Hepatocyte (in vitro differentiated cells): ENCODE measurements around the gene CYP4F11. TPM values are rescaled to one million over a fixed set of nuclear protein-coding genes. Genes with fewer than 3 reads are reported as not detected.

Experiments
- DNase-seq: peaks from one replicate; pipeline ENCODE4 v3.0.0-alpha.2; 2016; ENCODE audit warnings: low spot score
- H2AFZ ChIP-seq: fragments of 200-600 bp; sonication (generic); 2 replicates; pipeline ENCODE4 v1.6.0; 2016; ENCODE audit warnings: antibody characterized with exemption, mild to moderate bottlenecking
- H3K27ac ChIP-seq: fragments of 200-600 bp; sonication (generic); 2 replicates; pipeline ENCODE4 v1.5.1; 2016; ENCODE audit warnings: mild to moderate bottlenecking
- H3K27me3 ChIP-seq: fragments of 200-600 bp; sonication (generic); 2 replicates; pipeline ENCODE4 v1.6.1; 2016
- H3K36me3 ChIP-seq: fragments of 200-600 bp; sonication (generic); replicated peaks from 2 replicates; pipeline ENCODE4 v1.5.1; 2016; ENCODE audit warnings: low read depth; ENCODE audit not compliant: insufficient read depth
- H3K4me1 ChIP-seq: fragments of 200-600 bp; sonication (generic); 2 replicates; pipeline ENCODE4 v1.5.1; 2016; ENCODE audit warnings: mild to moderate bottlenecking, moderate library complexity; ENCODE audit not compliant: insufficient read depth
- H3K4me2 ChIP-seq: fragments of 200-600 bp; sonication (generic); 2 replicates; pipeline ENCODE4 v1.6.0; 2016
- H3K4me3 ChIP-seq: fragments of 200-600 bp; sonication (generic); 2 replicates; pipeline ENCODE4 v1.5.1; 2016; ENCODE audit warnings: mild to moderate bottlenecking
- H3K79me2 ChIP-seq: fragments of 200-600 bp; sonication (generic); 2 replicates; pipeline ENCODE4 v1.6.0; 2017; ENCODE audit warnings: mild to moderate bottlenecking
- H3K9me2 ChIP-seq: fragments of 200-600 bp; sonication (generic); replicated peaks from 2 replicates; pipeline ENCODE4 v1.6.0; 2017; ENCODE audit warnings: mild to moderate bottlenecking; ENCODE audit not compliant: insufficient read depth
- H3K9me3 ChIP-seq: fragments of 200-600 bp; sonication (generic); 2 replicates; pipeline ENCODE4 v1.5.1; 2016; ENCODE audit warnings: low read depth, mild to moderate bottlenecking
- H4K20me1 ChIP-seq: fragments of 200-600 bp; sonication (generic); 2 replicates; pipeline ENCODE4 v1.6.0; 2016; ENCODE audit warnings: mild to moderate bottlenecking; ENCODE audit not compliant: insufficient read depth, poor library complexity, severe bottlenecking
- CTCF ChIP-seq: fragments of 200-600 bp; sonication (generic); IDR thresholded peaks from 2 replicates; pipeline ENCODE4 v1.5.1; 2016; ENCODE audit warnings: antibody characterized with exemption, mild to moderate bottlenecking; ENCODE audit not compliant: poor library complexity
- EZH2 ChIP-seq: fragments of 200-600 bp; sonication (generic); IDR thresholded peaks from 2 replicates; pipeline ENCODE4 v1.6.1; 2016; ENCODE audit warnings: antibody characterized with exemption, mild to moderate bottlenecking, borderline replicate concordance
- EZH2phosphoT487 ChIP-seq: fragments of 200-600 bp; sonication (generic); IDR thresholded peaks from one replicate; pipeline ENCODE4 v1.6.1; 2018; ENCODE audit warnings: antibody characterized with exemption, mild to moderate bottlenecking, low read depth, moderate library complexity; ENCODE audit not compliant: unreplicated experiment, severe bottlenecking
- WGBS: methylation state at CpG from one replicate; pipeline ENCODE4 v1.1.6; 2016; ENCODE audit warnings: low lambda C conversion rate; ENCODE audit errors: missing lambda C conversion rate; 5-methylcytosine and 5-hydroxymethylcytosine counted together
- polyA plus RNA-seq: library from polyadenylated mRNA; unstranded; fragments of >200 nt; fragmentation: Nextera tagmentation; extraction: Ambion mirVana; gene quantifications from 2 replicates; pipeline ENCODE4 v1.2.1, GENCODE V29; 2016
- total RNA-seq: library from RNA; depleted of rRNA; stranded (reverse); fragments of >200 nt; gene quantifications from 2 replicates; pipeline ENCODE4 v1.2.3, GENCODE V29; 2014

Gene CYP4F11
- total and polyA plus RNA-seq, 2 experiments from 2014 or later, result not detected

- H3K36me3 ChIP-seq, result no peaks in the 10 kb centered on the region
- no peaks in the 10 kb centered on the region for H4K20me1 ChIP-seq
- H3K9me3 ChIP-seq, result no peaks in the 10 kb centered on the region
- H3K27ac ChIP-seq, result no peak overlapping the region
- TF ChIP-seq CTCF, result no peak
- TF ChIP-seq EZH2, result no peak
- no peak for TF ChIP-seq EZH2phosphoT487
- no peaks in the 10 kb centered on the region for H3K79me2 ChIP-seq
- DNase-seq, result no peak
- H3K27me3 ChIP-seq, result no peaks in the 10 kb centered on the region
- H3K4me2 ChIP-seq, result no peak overlapping the region
- no peak overlapping the region for H3K4me3 ChIP-seq
- no peaks in the 10 kb centered on the region for H3K4me1 ChIP-seq
- WGBS, result 39% methylated on average over 4 of the region's 4 CpGs
- H2AFZ ChIP-seq, result no peak overlapping the region
- no peaks in the 10 kb centered on the region for H3K9me2 ChIP-seq
Observed at GRCh38 chr19:15945301-15945700, 11.0 kb upstream of the CYP4F11 start.

- Histone ChIP-seq H3K4me3 (no peak overlapping the region), H3K79me2 (no peaks in the 10 kb centered on the region), H2AFZ (no peak overlapping the region), H3K36me3 (no peaks in the 10 kb centered on the region), H3K27me3 (no peaks in the 10 kb centered on the region), H3K4me2 (no peak overlapping the region), H3K9me3 (no peaks in the 10 kb centered on the region), H3K9me2 (no peaks in the 10 kb centered on the region), H3K4me1 (no peaks in the 10 kb centered on the region), H3K27ac (no peak overlapping the region), H4K20me1 (no peaks in the 10 kb centered on the region)
- DNase-seq, result no peak
- TF ChIP-seq CTCF, result no peak
- no peak for TF ChIP-seq EZH2phosphoT487
- no peak for TF ChIP-seq EZH2
- 64% methylated on average over 4 of the region's 4 CpGs for WGBS
Observed at GRCh38 chr19:15944401-15944800, 10.1 kb upstream of the CYP4F11 start.

GRCh38 chr19:15937771-15938170, 3.4 kb upstream of the CYP4F11 start:
- H3K4me3 ChIP-seq, result no peak overlapping the region
- no peaks in the 10 kb centered on the region for H3K9me3 ChIP-seq
- DNase-seq, result no peak
- H3K36me3 ChIP-seq, result no peaks in the 10 kb centered on the region
- no peak overlapping the region for H3K27ac ChIP-seq
- H3K4me1 ChIP-seq, result no peaks in the 10 kb centered on the region
- WGBS, result 28% methylated on average over 2 of the region's 2 CpGs
- no peaks in the 10 kb centered on the region for H3K27me3 ChIP-seq
- no peak overlapping the region for H3K4me2 ChIP-seq
- H4K20me1 ChIP-seq, result no peaks in the 10 kb centered on the region
- H2AFZ ChIP-seq, result no peak overlapping the region
- H3K79me2 ChIP-seq, result no peaks in the 10 kb centered on the region
- TF ChIP-seq EZH2 (no peak), CTCF (no peak), EZH2phosphoT487 (no peak)
- no peaks in the 10 kb centered on the region for H3K9me2 ChIP-seq

GRCh38 chr19:15936950-15937349, 2.6 kb upstream of the CYP4F11 start:
- no peak for DNase-seq
- no peaks in the 10 kb centered on the region for H3K36me3 ChIP-seq
- H3K79me2 ChIP-seq, result no peaks in the 10 kb centered on the region
- H3K27me3 ChIP-seq, result no peaks in the 10 kb centered on the region
- H3K27ac ChIP-seq, result no peak overlapping the region
- H3K4me1 ChIP-seq, result no peaks in the 10 kb centered on the region
- H3K9me2 ChIP-seq, result no peaks in the 10 kb centered on the region
- no peak for TF ChIP-seq EZH2
- TF ChIP-seq EZH2phosphoT487, result no peak
- no peak for TF ChIP-seq CTCF
- H3K4me3 ChIP-seq, result no peak overlapping the region
- no peak overlapping the region for H2AFZ ChIP-seq
- no peaks in the 10 kb centered on the region for H4K20me1 ChIP-seq
- no peak overlapping the region for H3K4me2 ChIP-seq
- 65% methylated on average over 2 of the region's 2 CpGs for WGBS
- H3K9me3 ChIP-seq, result no peaks in the 10 kb centered on the region
